Upper lobe of right lung (tissue), 1 donor: ENCODE results near the gene MYO1B. TPM values are rescaled to one million over a fixed set of nuclear protein-coding genes. Genes with fewer than 3 reads are reported as not detected.

Experiments used
- ATAC-seq: fragments of 200-7000 bp; cut with Tn5 transposase; one replicate; pipeline ENCODE4 v1.9.1; 2020; ENCODE audit warnings: mild to moderate bottlenecking, moderate library complexity
- DNase-seq: peaks from one replicate; pipeline ENCODE4 v3.0.0-alpha.2; 2020
- H3K27ac ChIP-seq: fragments of 200-600 bp; one replicate; pipeline ENCODE4 v1.8.0; 2022
- H3K27me3 ChIP-seq: fragments of 200-600 bp; one replicate; pipeline ENCODE4 v1.8.0; 2022; ENCODE audit warnings: mild to moderate bottlenecking
- H3K36me3 ChIP-seq: fragments of 200-600 bp; one replicate; pipeline ENCODE4 v1.8.0; 2022
- H3K4me1 ChIP-seq: fragments of 200-600 bp; one replicate; pipeline ENCODE4 v1.8.0; 2022
- H3K4me3 ChIP-seq: fragments of 200-600 bp; one replicate; pipeline ENCODE4 v1.8.0; 2022; ENCODE audit warnings: mild to moderate bottlenecking
- H3K9me3 ChIP-seq: fragments of 200-600 bp; one replicate; pipeline ENCODE4 v1.8.0; 2022
- intact Hi-C: fragments of 100-400 bp; cut with DNase I; formaldehyde crosslinking; loops from one replicate; pipeline ENCODE4 v1.11.0; 2022
- total RNA-seq: library from RNA; stranded (reverse); fragmentation: NEBNext Ultra II Directional; extraction: Animal tissue kit (Norgen Biotek cat#: 25700); gene quantifications from one replicate; pipeline ENCODE4 v1.2.1, GENCODE V29; 2021
- TF ChIP-seq, protein P1 (sequence below): fragments of 200-600 bp; IDR thresholded peaks from one replicate; pipeline ENCODE4 v1.8.0; 2022; ENCODE audit warnings: antibody characterized with exemption
- donor health status: DM: no; HTN: yes; CAD: no; lungs with severe emphysema.

Gene MYO1B
- total RNA-seq, 1 donor from 2014 or later, result 231 TPM

DNA sequence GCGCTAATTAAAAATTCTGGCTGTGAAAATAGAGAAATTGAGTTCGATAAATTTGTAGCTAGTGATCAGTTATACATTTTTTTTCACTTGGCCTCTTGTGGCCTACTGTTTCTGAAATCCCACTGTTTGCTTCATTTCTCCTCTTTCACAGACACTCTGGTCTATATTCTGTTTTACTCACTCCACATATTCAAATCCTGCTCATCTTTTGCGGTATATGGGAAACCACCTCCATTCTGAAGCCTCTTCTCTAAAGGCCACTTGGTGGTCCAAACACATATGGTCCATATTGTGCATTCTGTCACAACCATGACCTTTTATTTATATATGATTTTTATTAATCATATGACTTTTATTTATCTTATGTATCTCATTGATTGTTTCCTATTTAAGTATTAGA lies 67.0 kb downstream of the MYO1B start:
- DNase-seq (no peak), ATAC-seq (no peak)
- Histone ChIP-seq H3K36me3 (no peaks in the 10 kb centered on the region), H3K4me1 (no peaks in the 10 kb centered on the region), H3K4me3 (no peak overlapping the region), H3K27me3 (no peaks in the 10 kb centered on the region), H3K27ac (no peak overlapping the region), H3K9me3 (no peaks in the 10 kb centered on the region)
- intact Hi-C loops, result no loop called here
- TF ChIP-seq, protein P1, sequence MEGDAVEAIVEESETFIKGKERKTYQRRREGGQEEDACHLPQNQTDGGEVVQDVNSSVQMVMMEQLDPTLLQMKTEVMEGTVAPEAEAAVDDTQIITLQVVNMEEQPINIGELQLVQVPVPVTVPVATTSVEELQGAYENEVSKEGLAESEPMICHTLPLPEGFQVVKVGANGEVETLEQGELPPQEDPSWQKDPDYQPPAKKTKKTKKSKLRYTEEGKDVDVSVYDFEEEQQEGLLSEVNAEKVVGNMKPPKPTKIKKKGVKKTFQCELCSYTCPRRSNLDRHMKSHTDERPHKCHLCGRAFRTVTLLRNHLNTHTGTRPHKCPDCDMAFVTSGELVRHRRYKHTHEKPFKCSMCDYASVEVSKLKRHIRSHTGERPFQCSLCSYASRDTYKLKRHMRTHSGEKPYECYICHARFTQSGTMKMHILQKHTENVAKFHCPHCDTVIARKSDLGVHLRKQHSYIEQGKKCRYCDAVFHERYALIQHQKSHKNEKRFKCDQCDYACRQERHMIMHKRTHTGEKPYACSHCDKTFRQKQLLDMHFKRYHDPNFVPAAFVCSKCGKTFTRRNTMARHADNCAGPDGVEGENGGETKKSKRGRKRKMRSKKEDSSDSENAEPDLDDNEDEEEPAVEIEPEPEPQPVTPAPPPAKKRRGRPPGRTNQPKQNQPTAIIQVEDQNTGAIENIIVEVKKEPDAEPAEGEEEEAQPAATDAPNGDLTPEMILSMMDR, result no peak

DNA sequence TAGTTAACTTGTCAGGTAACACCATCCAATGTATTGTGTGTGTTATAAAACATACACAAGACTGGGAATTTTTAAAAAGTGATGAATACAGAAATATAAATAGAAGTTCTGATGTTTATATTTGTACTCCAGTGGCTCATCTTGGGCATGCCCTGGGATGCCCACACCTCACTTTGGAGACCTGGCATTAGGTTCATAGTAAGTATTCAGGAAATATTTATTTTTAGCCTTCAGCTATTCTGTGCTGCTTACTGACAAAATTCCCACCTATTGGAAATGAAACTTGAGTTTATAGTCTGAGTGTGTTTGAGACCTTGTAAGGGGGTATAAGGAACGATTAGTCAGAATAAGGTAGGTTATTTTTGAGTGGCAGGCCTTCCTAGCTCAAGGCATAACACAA lies 67.5 kb downstream of the MYO1B start:
- Histone ChIP-seq H3K9me3 (no peaks in the 10 kb centered on the region), H3K27me3 (no peaks in the 10 kb centered on the region), H3K4me3 (no peak overlapping the region), H3K4me1 (peaks cover 5% of the 10 kb centered on the region), H3K36me3 (no peaks in the 10 kb centered on the region), H3K27ac (no peak overlapping the region)
- ATAC-seq (no peak), DNase-seq (no peak)
- TF ChIP-seq, protein P1, result no peak
- intact Hi-C loops, result no loop called here

DNA sequence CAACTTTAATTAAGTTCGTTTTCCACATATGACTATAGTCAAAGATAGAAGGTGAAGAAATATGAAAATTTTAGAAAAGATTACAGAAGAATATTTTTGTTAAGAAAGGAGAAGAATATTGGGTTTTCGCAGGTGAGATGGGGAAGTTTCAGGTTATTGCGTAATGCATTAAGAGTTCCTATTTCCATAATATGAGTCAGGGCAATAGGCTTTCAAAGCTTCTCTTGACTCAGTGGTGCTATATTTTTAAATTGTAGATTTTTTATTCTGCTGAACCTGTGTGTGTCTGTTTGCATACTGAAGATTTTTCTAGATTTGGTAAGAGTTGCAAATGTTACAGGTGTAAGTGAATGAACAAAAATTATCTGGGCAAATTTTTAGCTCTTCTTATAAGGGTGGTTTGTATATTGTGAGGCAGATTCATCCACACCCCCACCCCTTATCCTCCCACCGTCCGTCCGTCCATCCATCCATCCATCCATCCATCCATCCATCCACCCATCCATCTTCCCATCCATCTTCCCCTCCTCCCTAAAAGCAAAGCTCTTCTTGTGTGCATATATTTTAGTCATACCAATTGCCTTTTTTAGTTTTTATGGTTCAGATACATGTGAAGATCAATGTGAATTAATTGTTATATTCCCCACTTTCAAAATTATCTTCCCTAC lies 69.6 kb downstream of the MYO1B start:
- no peaks in the 10 kb centered on the region for H3K36me3 ChIP-seq
- no peaks in the 10 kb centered on the region for H3K9me3 ChIP-seq
- H3K27ac ChIP-seq, result no peak overlapping the region
- peaks cover 20% of the 10 kb centered on the region for H3K4me1 ChIP-seq
- TF ChIP-seq, protein P1, result no peak
- intact Hi-C loops, result no loop called here
- H3K27me3 ChIP-seq, result no peaks in the 10 kb centered on the region
- H3K4me3 ChIP-seq, result no peak overlapping the region
- DNase-seq (no peak), ATAC-seq (no peak)

DNA sequence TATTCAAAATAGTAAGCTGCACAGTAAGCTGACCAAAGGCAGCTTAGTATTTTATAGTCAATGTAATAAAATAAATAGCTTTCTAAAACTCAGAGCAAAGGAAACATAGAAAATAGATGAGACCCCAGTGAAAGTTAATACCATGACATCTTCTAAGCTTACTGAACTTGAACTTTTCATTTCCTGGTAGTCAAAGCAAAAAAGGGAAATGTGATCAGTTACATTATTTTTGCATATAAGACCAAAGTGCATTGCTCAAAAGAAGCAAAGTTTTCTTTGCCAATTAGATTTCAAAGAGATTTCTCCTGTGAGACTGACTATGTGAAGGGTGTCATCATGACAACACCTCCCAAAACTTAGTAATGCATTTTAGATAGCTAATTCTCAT lies 70.2 kb downstream of the MYO1B start:
- ATAC-seq, result no peak

DNA sequence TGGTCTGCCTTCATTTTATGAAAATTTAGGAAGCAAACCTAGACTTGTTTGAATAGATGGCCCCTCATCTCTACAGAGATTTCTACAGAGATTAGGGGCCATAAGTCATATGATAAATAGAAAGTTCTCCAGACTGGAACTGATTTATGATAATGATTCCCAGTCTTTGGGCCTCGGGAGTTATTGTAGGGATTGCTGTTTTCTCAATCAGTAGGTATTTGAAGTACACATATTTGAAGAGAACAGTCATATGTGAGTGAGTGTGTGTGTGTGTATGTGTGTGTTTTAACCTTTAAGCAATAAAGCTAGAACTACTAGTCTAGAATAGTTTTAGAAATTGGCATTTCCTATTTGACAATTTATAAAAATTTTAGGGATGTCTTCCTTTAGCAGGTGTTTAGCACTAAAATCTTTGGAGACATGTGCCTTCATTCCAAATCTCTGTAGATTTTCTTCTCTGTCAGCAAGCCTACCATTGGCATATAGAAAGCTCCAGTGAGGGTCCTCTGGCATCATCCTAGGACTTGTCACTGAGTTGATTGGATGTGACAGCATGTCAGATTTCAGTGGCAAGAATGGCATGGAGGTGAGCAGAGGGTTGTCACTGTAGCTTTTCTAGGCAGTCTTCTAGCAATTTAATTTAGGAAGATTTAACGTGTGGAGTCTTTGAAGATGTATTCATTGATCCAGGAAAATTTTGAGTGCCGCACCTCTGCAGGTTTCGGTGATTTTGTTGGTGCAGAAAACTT lies 71.2 kb downstream of the MYO1B start:
- intact Hi-C loops, result no loop called here
- Histone ChIP-seq H3K27ac (no peak overlapping the region), H3K4me3 (no peak overlapping the region), H3K4me1 (peaks cover 20% of the 10 kb centered on the region), H3K36me3 (no peaks in the 10 kb centered on the region), H3K27me3 (no peaks in the 10 kb centered on the region), H3K9me3 (no peaks in the 10 kb centered on the region)
- TF ChIP-seq, protein P1, result no peak
- no peak for DNase-seq
- no peak for ATAC-seq

More for the DNA sequence above, 70.2 kb downstream of the MYO1B start:
- TF ChIP-seq, protein P1, result no peak
- Histone ChIP-seq H3K4me3 (no peak overlapping the region), H3K4me1 (peaks cover 20% of the 10 kb centered on the region), H3K27ac (no peak overlapping the region), H3K27me3 (no peaks in the 10 kb centered on the region), H3K9me3 (no peaks in the 10 kb centered on the region), H3K36me3 (no peaks in the 10 kb centered on the region)
- no peak for DNase-seq
- intact Hi-C loops, result no loop called here
